ENCODE results near the gene KANSL1.
A peak's percentile ranks its signal among the peaks of the same experiment; 100 is the strongest.

KANSL1 gene

GRCh38 chr17:46148247-46148646, 45.0 kb downstream of the KANSL1 start:
- H3F3A ChIP-seq (ENCODE audit: insufficient read depth): peaks cover 33% of the 10 kb centered on the region
- TF ChIP-seq, protein P1, sequence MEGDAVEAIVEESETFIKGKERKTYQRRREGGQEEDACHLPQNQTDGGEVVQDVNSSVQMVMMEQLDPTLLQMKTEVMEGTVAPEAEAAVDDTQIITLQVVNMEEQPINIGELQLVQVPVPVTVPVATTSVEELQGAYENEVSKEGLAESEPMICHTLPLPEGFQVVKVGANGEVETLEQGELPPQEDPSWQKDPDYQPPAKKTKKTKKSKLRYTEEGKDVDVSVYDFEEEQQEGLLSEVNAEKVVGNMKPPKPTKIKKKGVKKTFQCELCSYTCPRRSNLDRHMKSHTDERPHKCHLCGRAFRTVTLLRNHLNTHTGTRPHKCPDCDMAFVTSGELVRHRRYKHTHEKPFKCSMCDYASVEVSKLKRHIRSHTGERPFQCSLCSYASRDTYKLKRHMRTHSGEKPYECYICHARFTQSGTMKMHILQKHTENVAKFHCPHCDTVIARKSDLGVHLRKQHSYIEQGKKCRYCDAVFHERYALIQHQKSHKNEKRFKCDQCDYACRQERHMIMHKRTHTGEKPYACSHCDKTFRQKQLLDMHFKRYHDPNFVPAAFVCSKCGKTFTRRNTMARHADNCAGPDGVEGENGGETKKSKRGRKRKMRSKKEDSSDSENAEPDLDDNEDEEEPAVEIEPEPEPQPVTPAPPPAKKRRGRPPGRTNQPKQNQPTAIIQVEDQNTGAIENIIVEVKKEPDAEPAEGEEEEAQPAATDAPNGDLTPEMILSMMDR (IDR thresholded peaks at IDR 0.05; ENCODE audit: insufficient read depth, low read length, poor library complexity, severe bottlenecking): no peak
- TF ChIP-seq EZH2phosphoT487 (conservative IDR thresholded peaks at IDR 0.05; ENCODE audit: low read length): no peak
- H3K79me2 ChIP-seq (ENCODE audit: insufficient read depth, low read length): peaks cover 94% of the 10 kb centered on the region
- H3K36me3 ChIP-seq (ENCODE audit: low read length): no peaks in the 10 kb centered on the region
- H3K27me3 ChIP-seq (ENCODE audit: low read length): no peaks in the 10 kb centered on the region
- no peaks in the 10 kb centered on the region for H3K9me3 ChIP-seq (ENCODE audit: insufficient read depth, low read length)
- H3K27ac ChIP-seq (ENCODE audit: low read depth, low read length): no peak overlapping the region
- no peak overlapping the region for H3K4me2 ChIP-seq (ENCODE audit: low read depth, low read length, poor library complexity, severe bottlenecking)
- peaks cover 24% of the 10 kb centered on the region for H4K20me1 ChIP-seq (ENCODE audit: low read depth, low read length)
- H3K9me2 ChIP-seq (replicated peaks; ENCODE audit: insufficient read depth, low read length): no peaks in the 10 kb centered on the region
- no peak overlapping the region for H3K9ac ChIP-seq (ENCODE audit: low read length)
- no peak overlapping the region for H3K4me3 ChIP-seq (ENCODE audit: insufficient read depth, low read length, poor library complexity, severe bottlenecking)
- no peak overlapping the region for H2AFZ ChIP-seq (ENCODE audit: low read depth, low read length, severe bottlenecking)

DNA sequence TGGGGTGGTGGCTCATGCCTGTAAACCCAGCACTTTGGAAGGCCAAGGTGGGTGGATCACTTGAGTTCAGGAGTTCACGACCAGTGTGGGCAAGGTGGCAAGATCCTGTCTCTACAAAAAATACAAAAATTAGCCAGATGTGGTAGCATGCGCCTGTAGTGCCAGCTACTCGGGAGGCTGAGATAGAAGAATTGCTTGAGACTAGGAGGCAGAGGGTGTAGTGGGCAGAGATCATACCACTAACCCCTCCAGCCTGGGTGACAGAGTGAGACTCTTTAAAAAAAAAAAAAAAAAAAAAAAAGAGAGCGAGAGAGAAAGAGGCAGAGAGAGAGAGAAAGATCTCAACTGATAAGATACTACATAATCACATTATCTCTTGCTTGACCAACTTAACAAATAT, 45.9 kb downstream of the KANSL1 start:
- no peaks in the 10 kb centered on the region for H3K27me3 ChIP-seq (ENCODE audit: low read length)
- H3K9ac ChIP-seq (ENCODE audit: low read length): no peak overlapping the region
- H3K9me3 ChIP-seq (ENCODE audit: insufficient read depth, low read length): no peaks in the 10 kb centered on the region
- H2AFZ ChIP-seq (ENCODE audit: low read depth, low read length, severe bottlenecking): no peak overlapping the region
- peak overlapping the region; percentile 11; the same call in 1 of the 2 replicates for H3K27ac ChIP-seq (ENCODE audit: low read depth, low read length)
- H4K20me1 ChIP-seq (ENCODE audit: low read depth, low read length): peaks cover 24% of the 10 kb centered on the region
- TF ChIP-seq, protein P1 (IDR thresholded peaks at IDR 0.05; ENCODE audit: insufficient read depth, low read length, poor library complexity, severe bottlenecking): no peak
- no peak for TF ChIP-seq EZH2phosphoT487 (conservative IDR thresholded peaks at IDR 0.05; ENCODE audit: low read length)
- no peaks in the 10 kb centered on the region for H3K9me2 ChIP-seq (replicated peaks; ENCODE audit: insufficient read depth, low read length)
- no peaks in the 10 kb centered on the region for H3K36me3 ChIP-seq (ENCODE audit: low read length)
- H3K4me2 ChIP-seq (ENCODE audit: low read depth, low read length, poor library complexity, severe bottlenecking): peak overlapping the region; percentile 20
- peaks cover 35% of the 10 kb centered on the region for H3F3A ChIP-seq (ENCODE audit: insufficient read depth)
- no peak overlapping the region for H3K4me3 ChIP-seq (ENCODE audit: insufficient read depth, low read length, poor library complexity, severe bottlenecking)
- H3K79me2 ChIP-seq (ENCODE audit: insufficient read depth, low read length): peaks cover 94% of the 10 kb centered on the region

- H3K79me2 ChIP-seq (ENCODE audit: insufficient read depth, low read length): peaks cover 95% of the 10 kb centered on the region
- H3K4me2 ChIP-seq (ENCODE audit: low read depth, low read length, poor library complexity, severe bottlenecking): peak overlapping the region; percentile 52
- H2AFZ ChIP-seq (ENCODE audit: low read depth, low read length, severe bottlenecking): no peak overlapping the region
- no peaks in the 10 kb centered on the region for H3K9me2 ChIP-seq (replicated peaks; ENCODE audit: insufficient read depth, low read length)
- H3K27ac ChIP-seq (ENCODE audit: low read depth, low read length): peak overlapping the region; percentile 38
- no peaks in the 10 kb centered on the region for H3K9me3 ChIP-seq (ENCODE audit: insufficient read depth, low read length)
- no peaks in the 10 kb centered on the region for H3K27me3 ChIP-seq (ENCODE audit: low read length)
- H3F3A ChIP-seq (ENCODE audit: insufficient read depth): peaks cover 47% of the 10 kb centered on the region
- no peak for TF ChIP-seq EZH2phosphoT487 (conservative IDR thresholded peaks at IDR 0.05; ENCODE audit: low read length)
- TF ChIP-seq, protein P1 (IDR thresholded peaks at IDR 0.05; ENCODE audit: insufficient read depth, low read length, poor library complexity, severe bottlenecking): no peak
- H3K36me3 ChIP-seq (ENCODE audit: low read length): no peaks in the 10 kb centered on the region
- peak overlapping the region; percentile 1; the same call in 1 of the 2 replicates for H3K9ac ChIP-seq (ENCODE audit: low read length)
- H4K20me1 ChIP-seq (ENCODE audit: low read depth, low read length): peaks cover 42% of the 10 kb centered on the region
- H3K4me3 ChIP-seq (ENCODE audit: insufficient read depth, low read length, poor library complexity, severe bottlenecking): no peak overlapping the region
Measured at GRCh38 chr17:46144246-46144645, 49.0 kb downstream of the KANSL1 start.

Measured in SU-DHL-6 (cell line).